ENCODE data around the gene BRF1.

The BRF1 gene

DNA sequence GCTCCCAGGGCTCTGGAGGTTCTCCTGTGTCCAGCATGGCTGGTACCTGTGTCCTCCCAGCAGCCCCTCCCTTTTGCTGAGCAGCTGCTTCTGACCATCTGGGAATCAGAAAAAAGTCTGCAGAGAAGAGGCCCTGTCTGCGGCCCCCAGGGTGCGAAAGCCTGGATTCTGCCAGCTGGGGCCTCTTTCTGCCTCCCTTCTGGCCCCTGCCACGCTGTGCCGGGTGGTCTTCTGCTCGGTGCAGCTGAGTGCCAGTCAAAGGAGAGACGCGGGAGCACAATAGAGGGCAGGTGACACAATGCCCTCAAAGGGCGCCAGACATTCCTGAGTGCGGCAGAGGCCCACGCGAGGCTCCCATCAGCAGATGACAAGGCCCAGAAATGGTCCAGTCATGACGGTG, 39.8 kb downstream of the BRF1 start:
- no peak for DNase-seq (ENCODE audit: low spot score)

DNA sequence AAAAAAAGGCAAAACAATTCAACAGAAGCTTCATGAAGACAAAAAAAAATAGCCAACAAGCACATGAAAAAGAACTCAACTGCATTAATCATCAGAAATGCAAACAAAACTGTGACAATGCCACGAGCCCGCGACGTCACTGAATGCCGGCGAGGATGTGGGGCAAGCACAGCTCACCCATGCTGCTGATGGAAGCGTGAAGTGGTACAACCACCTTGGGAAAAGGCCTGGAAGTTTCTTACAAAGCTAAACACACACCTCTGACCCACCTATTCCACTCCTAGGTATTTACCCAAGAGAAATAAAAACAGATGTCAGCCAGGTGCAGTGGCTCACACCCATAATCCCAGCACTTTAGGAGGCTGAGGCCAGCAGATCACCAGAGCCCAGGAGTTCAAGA, 42.0 kb downstream of the BRF1 start:
- DNase-seq (ENCODE audit: low spot score), result no peak

- DNase-seq (ENCODE audit: low spot score), result no peak
Observed at GRCh38 chr14:105257464-105257863, 43.3 kb downstream of the BRF1 start.

DNA sequence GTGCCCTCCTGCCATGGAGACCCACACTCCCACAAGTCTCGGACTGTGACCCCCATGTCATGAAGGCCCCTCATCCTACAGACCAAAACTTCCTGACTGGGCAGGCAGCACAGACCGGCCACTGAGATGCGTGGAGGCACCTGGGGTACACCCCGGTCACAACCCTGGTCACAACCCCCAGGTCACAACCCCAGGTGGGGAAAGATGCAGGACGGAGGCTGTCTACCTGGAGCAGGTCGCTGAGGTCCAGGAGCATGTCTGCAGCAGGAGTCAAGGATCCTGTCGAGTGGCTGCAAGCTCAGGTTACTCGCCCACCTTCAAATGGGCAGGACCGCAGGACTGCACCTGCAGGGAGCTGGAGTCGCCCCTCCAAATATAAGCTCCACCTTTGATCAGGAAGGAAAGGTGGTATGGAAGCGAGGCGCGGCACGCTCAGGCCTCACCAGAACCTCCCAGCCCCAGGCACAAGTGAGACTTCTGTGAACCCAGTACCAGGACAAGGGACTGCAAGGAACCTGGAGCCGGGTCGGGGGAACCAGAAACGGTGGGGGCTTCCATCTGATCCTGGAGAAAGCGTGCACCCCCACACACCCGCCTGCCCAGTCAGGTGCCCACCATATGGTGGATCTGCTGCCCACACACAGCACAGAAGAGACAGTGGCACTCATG, 44.4 kb downstream of the BRF1 start:
- no peak for DNase-seq (ENCODE audit: low spot score)

DNA sequence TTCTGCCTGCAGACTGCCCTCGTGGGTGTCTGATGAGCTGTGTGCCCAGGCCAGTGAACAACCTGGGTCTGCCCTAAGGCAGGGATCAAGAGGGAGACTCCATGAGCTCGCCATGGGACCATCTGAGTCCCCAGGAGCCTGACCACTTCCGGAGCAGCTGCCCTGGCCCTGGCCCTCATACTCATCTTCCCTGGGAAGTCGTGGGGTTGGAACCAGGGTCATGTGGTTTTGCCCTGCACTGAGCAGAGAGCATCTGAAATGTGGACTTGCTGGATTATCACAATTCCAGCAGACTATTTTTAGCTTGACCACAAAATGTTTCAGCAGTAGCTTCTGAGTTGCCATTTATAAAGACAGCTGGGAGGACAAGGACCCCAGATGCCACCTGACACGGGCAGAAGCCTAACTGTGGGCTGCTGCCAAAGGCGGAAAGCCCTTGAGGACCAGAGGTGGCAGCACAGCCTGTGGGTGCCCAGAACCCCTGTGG, 45.7 kb downstream of the BRF1 start:
- DNase-seq (ENCODE audit: low spot score), result no peak

- no peak for DNase-seq (ENCODE audit: low spot score)
Observed at GRCh38 chr14:105253329-105253682, 47.5 kb downstream of the BRF1 start.

DNA sequence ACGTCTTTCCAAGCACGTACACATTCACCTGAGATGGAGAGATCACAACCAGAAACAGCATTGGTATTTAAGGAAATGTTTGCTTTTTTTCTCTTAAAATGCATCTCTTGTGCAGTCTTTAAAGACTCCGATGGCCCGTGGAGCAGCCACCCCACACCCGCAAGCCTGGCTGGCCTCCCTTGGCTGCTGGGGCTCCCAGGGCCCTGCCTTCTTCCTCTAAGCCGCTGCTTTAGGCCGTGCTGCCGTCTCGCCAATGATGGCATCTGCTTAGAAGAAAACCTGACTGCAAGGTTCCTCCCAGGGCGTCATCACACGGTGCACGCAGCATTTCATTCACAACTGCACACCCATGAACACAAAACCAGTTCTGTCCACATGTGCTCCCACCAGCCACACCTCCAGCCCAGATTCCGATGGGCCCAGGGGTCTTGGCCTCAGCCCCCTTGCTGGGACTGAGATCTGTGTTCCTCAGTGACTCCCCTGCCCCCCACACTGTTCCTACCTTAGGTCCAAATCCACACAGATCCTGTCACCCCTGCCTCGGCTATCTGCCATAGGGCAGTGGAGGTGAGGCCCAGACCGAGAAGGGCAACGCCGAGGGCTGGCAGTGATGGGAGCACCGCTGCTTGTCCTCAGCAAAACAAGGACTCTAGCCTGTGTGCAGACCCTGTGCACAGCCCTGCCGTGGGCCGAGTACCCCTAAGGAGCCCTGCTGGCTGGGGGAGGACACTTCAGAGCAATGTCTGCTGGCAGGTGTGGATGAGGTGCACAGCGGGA, 48.1 kb downstream of the BRF1 start:
- DNase-seq (ENCODE audit: low spot score), result no peak

- no peak for DNase-seq (ENCODE audit: low spot score)
Observed at GRCh38 chr14:105251920-105252319, 48.9 kb downstream of the BRF1 start.

GRCh38 chr14:105250986-105251385, 49.8 kb downstream of the BRF1 start:
- DNase-seq (ENCODE audit: low spot score), result no peak

DNA sequence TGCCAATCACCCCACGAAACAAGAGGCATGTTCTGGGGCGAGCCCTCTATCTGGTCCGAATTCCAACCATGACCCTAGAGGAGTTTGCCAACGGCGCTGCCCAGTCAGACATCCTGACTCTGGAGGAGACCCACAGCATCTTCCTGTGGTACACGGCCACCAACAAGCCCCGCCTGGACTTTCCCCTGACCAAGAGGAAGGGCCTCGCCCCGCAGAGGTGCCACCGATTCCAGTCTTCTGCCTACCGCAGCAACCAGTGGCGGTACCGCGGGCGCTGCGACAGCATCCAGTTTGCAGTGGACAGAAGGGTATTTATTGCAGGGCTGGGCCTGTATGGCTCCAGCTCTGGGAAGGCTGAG, 50.8 kb downstream of the BRF1 start:
- no peak for DNase-seq (ENCODE audit: low spot score)

DNA sequence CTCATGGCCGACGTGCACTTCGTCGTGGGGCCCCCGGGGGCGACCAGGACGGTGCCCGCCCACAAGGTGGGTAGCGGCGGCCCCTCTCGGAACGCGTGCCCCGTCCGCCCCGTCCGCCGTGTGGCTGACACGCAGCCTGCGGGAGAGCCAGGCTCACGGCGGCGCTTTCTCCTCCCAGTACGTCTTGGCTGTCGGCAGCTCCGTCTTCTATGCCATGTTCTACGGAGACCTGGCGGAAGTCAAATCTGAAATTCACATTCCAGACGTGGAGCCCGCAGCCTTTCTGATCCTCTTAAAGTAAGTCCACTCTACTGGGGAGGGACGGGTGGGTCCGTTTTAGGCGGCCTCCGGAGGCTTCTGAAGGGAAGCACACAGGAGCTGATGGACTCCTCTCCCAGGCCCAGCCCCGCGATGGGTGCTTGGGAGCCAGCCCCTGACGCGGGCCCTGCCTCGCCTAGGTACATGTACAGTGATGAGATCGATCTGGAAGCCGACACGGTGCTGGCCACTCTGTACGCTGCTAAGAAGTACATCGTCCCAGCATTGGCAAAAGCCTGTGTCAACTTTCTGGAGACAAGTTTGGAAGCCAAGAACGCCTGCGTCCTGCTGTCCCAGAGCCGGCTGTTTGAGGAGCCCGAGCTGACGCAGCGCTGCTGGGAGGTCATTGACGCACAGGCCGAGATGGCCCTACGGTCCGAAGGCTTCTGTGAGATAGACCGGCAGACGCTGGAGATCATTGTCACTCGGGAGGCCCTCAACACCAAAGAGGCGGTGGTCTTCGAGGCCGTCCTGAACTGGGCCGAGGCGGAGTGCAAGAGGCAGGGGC, 51.4 kb downstream of the BRF1 start:
- no peak for DNase-seq (ENCODE audit: low spot score)

DNA sequence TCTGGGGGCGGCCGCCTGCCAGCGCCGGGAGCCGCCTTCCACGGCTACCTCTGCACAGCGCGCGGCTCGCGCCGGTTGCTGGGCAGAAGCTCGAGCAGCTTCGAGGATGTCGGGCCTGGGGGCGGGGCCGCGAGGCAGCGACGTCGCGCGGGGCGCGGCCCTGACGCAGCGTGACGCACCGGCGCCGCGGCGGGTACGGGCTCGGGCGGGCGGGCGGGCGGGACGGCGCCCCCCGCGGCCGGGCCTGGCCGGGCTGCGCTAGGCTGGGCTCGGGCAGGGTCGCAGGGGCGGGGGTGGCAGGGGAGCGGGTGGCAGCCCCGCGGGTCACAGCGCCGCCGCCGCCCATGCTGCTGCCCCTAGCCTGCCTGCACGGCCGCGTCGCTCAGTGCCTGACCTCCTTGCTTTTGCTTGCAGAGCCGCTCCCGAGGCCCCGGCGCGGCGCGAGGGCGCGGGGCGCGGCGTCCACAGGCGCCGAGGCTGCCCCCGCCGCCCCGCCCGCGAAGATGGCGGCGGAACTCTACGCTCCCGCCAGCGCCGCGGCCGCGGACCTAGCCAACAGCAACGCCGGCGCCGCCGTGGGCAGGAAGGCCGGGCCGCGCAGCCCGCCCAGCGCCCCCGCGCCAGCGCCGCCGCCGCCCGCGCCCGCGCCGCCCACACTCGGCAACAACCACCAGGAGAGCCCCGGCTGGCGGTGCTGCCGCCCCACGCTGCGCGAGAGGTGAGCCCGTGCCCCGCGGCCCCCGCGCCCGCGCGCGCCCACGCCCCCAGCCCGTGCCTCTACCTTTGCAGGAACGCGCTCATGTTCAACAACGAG, 52.2 kb downstream of the BRF1 start, which contains the start of gene BTBD6:
Gene BTBD6, plus strand, starts transcription at position 166 of the 814 bp plus-strand sequence. Its CDS starts 179 bp downstream, at position 345.
- peak; percentile 59 for DNase-seq (ENCODE audit: low spot score)

DNA sequence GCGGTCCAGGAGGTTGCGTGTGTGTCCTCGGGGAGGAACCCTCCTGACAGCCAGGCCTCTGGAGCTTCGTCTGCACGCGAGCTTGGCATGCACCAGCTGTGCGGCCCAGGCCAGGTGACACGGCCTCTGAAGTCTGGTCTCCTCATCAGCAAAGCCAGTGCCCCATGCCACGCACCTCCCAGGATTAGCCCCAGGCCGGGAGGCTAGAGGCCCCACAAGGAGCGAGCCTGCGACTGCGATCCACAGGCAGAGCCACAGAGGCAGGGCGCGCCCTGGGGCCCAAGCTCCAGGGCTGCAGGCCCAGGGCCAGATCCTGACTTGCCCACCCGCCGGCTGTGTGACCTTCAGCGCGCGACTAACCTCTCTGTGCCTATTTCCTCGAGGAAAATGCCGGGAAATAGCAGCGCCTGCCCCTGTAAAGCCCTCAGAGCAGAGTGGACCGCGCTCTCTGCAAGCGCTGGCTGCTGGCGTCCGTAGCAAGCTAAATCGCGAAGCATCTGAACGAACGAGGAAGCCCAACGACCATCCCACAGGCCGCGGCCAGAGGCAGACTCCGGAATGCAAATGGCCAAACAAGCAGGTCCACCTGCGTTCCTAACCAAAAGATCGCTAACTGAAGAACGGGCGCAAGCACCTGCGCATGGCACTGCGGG, 53.0 kb downstream of the BRF1 start:
- DNase-seq (ENCODE audit: low spot score), result peak; percentile 17

DNA sequence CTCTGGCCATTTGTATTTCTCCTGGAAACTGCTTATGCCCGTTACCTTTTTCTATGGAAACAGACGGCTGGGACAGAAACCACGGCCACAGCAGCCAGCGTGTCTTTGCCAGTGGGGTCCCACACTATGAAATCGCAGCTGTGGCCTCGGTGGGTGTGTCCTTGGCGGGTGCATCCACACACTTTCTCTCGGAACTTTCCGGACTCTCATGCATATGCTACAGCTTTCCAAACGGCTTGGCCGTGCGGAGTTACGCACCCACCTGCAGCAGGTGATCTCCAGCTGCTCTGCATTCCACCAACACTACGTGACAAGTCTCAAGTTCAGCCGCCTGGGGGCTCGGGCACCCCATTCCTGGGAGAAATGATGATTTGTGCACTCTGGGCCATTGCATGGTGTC, 53.8 kb downstream of the BRF1 start:
- no peak for DNase-seq (ENCODE audit: low spot score)

- no peak for DNase-seq (ENCODE audit: low spot score)
Observed at GRCh38 chr14:105244334-105244733, 56.5 kb downstream of the BRF1 start.

DNA sequence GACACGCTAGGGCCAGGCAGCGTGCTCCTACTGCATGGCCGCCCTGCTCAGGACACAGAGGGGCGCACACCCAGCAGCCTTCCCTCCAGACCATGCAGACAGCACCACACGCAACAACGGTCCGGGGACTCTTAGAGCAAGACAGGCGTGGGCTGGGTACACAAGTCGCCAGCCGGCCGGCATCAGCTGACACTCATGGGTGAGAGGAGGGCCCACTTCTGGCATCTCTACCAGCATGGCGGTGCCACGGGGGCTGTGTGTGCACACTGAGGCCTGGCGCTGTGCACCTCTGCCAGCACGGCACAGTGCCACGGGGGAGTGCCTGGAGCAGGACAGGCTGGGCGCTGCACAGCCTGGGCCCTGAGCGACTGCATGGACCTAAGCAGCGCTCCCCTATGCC, 59.2 kb downstream of the BRF1 start:
- no peak for DNase-seq (ENCODE audit: low spot score)

DNA sequence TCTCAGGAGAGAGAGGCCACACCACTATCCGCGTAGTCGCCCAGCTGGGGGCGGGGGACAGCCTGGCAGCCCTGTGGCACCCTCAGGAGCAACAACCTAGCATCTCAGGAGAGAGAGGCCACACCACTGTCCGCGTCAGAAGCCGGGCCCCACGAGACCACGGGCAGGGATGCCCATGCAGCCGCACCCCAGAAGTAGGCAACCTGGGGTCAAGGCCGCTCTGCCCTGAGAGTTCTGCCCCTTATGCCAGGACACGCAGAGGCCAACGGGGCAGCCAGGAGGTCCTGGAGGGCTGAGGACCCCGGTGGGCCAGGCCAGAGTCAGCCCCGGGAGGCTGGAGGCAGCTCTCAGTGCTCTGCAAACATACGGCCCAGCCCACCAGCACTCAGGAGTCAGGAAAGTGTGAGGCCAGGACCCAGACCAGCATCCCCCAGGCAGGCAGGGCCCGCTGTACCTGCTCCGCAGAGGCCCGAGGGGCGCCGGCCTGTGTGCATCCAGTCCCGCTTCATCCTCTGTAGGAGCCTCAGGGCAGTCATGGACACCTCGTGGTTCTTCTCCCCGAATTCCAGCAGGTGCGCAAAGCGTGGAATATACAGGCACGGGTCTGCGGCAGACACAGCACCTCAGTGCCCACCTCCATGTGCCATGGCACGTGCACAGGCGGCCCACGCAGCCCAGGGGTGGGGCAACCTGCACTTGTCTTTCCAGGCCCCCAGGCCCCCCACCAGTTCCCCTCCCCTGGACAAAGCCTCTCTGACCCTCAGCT, 59.8 kb downstream of the BRF1 start:
- DNase-seq (ENCODE audit: low spot score), result no peak

- DNase-seq (ENCODE audit: low spot score), result no peak
Observed at GRCh38 chr14:105229099-105229655, 71.6 kb downstream of the BRF1 start.

DNA sequence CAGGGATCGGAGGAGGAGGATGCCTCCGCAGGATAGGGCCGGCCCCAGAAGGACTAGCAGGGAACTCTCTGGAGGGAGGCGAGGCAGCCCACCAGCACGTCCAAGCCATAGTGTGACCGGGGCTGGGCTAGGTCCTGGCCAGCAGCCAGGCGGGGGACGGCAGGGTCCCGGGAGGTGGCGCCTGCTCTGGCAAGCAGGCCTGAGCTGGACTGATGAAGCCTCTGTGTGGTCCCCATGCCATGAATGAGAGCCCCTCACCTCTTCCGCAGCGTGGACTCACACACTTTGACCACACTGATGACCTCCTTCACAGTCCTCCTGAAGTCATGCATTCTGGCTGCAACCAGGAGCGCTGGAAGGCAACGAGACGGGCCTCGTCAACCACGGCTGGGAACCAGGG, 72.2 kb downstream of the BRF1 start:
- no peak for DNase-seq (ENCODE audit: low spot score)

- DNase-seq (ENCODE audit: low spot score), result no peak
Observed at GRCh38 chr14:105227346-105227745, 73.5 kb downstream of the BRF1 start.
